Measurements from ENCODE around the gene TAX1BP3.
A peak's percentile ranks its signal among the peaks of the same experiment; 100 is the strongest.

TAX1BP3 gene

GRCh38 chr17:3657874-3658783 lies 10.2 kb downstream of the TAX1BP3 start:
- DNase-seq (ENCODE audit: low read depth) = no peak

GRCh38 chr17:3657588-3657869 lies 10.8 kb downstream of the TAX1BP3 start:
- no peak for DNase-seq (ENCODE audit: low read depth)

DNA sequence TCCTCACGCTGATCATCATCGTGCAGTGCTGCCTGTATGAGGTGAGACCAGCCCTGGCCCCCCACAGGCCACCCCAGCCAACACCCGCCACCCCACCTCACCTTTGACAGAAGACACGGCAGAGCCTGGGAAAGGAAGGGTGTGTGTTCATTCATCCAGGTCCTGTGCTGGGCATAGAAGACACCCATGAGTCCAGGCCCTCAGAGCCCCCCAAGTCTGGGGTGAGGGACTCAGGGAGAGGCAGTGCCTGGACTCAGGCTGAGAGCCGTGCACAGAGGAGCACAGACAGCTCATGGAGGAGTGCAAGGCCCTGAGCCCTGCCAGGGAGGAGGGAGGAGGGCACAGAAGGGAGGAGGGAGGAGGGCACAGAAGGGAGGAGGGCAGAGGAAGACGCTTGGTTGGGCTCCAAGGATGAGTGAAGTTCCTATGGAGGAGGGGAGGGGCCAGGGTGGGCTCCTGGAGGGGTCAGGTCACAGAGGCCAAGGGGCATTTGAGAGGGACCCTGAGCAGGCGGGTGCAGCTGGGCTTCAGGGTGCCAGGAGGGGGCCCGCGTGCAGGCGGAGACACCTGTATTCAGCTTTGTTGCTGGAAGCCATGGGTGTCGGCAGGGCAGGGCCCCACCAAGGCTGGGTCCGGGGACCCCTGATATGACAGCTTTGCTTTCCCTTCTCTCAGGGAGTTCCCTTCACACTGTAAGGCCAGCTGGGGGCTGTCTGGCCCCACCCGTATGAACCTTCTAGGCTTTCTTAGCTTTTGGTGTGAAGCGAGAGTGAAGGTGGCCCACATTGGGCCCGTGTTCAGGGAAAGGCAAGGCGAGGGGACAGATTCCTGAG lies 11.4 kb downstream of the TAX1BP3 start:
- no peak for DNase-seq (ENCODE audit: low read depth)

- no peak for DNase-seq (ENCODE audit: low read depth)
Measured at GRCh38 chr17:3656353-3656752, 12.0 kb downstream of the TAX1BP3 start.

DNA sequence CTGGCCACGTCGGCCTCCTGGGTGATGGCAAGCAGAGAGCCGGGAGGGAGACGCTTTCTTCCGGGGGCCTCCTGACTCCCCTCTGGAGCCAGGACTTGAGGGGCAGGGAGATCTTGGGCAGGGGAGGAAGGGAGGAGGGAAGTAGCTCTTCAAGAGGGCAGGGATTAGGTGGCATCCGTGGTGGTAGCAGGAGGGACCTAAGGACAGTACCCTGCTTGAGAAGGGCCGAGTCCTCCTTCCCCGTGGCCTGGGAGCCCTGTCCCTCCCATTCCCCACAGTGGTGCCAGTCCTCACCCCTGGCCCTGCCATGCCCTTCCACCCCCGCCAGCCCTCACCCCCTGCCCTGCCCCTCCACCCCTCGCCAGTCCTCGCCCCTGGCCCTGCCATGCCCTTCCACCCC lies 12.6 kb downstream of the TAX1BP3 start:
- DNase-seq (ENCODE audit: low read depth) = no peak

DNA sequence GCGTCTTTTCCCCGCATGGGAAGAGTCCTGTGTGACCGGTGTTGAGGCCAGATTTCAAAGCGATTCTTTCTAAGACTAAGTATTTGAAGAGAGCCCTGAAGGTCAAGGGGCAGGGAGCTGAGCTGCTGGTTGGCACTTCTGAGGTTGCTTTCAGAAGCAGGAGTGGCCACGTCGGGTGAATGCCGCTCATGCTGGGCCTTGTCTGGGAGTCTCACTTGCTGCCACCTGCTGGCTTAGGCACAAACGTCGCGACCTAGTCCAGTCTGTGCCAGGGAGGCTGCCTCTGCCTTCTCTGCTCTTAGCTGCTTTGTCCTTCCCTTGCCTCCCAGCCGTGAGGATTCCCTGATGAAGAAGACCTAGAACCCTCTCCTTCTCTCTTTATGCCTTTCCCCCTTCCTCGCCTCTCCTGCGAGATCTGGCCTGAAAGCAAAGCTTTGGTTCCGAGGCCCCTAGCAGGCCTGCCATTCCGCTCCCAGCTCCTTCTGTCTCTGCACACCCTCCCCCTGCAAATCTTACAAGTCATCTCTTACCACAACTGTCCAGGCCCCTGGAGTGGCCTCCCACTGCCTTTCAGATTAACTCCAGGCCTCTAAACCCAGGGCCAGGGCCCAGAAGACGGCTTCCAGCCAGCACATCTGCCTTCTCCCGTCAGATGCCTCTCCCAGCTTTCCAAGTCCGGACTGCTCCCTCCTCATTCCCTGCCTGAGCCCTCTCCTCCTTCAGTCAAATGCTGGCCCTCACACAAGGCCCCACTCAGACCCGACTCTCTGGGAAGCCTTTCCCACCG lies 20.4 kb downstream of the TAX1BP3 start:
- DNase-seq (ENCODE audit: low read depth) = no peak

- DNase-seq (ENCODE audit: low read depth) = no peak
Measured at GRCh38 chr17:3647251-3647650, 21.1 kb downstream of the TAX1BP3 start.

- DNase-seq (ENCODE audit: low read depth) = no peak
Measured at GRCh38 chr17:3645310-3645709, 23.1 kb downstream of the TAX1BP3 start.

- DNase-seq (ENCODE audit: low read depth) = no peak
Measured at GRCh38 chr17:3643889-3644349, 24.5 kb downstream of the TAX1BP3 start.

GRCh38 chr17:3641717-3642486 lies 26.5 kb downstream of the TAX1BP3 start:
- DNase-seq (ENCODE audit: low read depth) = no peak

- no peak for DNase-seq (ENCODE audit: low read depth)
Measured at GRCh38 chr17:3641014-3641413, 27.4 kb downstream of the TAX1BP3 start.

DNA sequence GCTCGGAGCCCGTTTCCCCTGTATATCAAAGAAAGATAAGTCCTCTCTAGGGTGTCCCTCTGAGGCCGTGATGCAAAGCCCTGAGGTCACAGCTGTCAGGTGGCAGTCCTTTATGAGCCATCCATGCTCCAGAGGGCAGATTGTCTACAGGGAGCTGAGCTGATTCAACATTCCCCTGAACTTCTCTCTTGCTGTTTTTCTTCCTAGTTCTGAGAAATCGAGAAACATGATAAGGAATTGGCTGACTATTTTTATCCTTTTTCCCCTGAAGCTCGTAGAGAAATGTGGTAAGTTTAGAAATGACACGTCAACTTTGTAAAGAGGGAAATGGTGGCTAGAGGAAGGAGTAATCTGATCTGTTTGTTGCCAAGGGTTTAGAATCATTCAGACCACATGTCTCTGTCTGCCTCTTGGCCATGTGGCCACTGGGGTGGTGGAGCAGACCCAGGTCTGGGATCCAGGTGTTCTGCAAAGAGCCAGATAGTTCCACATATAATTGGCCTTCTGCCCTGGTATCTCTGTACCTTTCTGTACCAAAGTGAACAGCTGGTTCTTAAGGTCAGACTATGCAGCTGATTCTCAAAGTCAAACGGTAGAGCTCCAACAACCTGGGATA lies 28.3 kb downstream of the TAX1BP3 start:
- peak; percentile 19 for DNase-seq (ENCODE audit: low read depth)

- DNase-seq (ENCODE audit: low read depth) = no peak
Measured at GRCh38 chr17:3636908-3637373, 31.4 kb downstream of the TAX1BP3 start.

- DNase-seq (ENCODE audit: low read depth) = peak; percentile 87
Measured at GRCh38 chr17:3636154-3636907, 32.0 kb downstream of the TAX1BP3 start, which contains the start of the genes CTNS and SHPK. Gene CTNS (plus strand): TSS chr17:3636760. CDS start chr17:3640207, 3,447 bp downstream. Gene SHPK (minus strand): TSS chr17:3636250. CDS start chr17:3636219, 31 bp downstream.

DNA sequence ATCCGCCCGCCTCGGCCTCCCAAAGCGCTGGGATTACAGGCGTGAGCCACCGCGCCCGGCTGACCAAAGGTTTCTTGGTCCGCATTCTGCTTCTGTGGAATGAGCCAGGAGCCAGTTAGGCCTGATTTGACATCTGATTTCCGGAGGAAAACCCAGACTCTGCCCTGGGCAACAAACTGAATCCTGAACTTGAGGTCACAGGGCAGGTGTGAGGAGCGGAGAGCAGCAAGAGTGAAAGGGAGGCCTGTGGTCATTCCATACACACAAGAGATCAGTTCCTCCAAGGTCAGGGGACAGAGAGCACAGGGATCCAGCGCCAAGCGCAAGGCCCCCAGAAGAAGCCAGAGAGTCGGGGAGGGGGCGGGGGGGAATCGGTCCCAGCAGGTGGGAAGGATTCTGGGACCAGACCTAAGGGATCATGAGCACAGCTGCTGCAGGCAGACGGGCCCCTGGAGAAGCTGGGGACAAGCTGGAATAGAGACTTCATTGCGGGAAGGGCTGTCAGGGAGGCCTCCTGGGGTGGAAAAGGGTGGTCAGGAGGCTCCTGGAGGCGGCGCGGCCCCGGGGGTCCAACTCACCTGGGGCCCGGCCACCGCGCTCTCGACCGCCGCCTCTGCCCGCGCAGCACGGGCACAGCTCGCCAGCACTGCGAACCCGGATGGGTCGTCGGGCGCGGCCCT lies 32.8 kb downstream of the TAX1BP3 start:
- no peak for DNase-seq (ENCODE audit: low read depth)

- DNase-seq (ENCODE audit: low read depth) = no peak
Measured at GRCh38 chr17:3632287-3632686, 36.1 kb downstream of the TAX1BP3 start.

GRCh38 chr17:3630781-3631180 lies 37.6 kb downstream of the TAX1BP3 start:
- DNase-seq (ENCODE audit: low read depth) = no peak

GRCh38 chr17:3627769-3628167 lies 40.6 kb downstream of the TAX1BP3 start:
- DNase-seq (ENCODE audit: low read depth) = no peak
